NCI-H510A (cell line): ENCODE measurements around the gene MAGI2.
"Not testable (repeated sequence)": the region's sequence is repeated elsewhere in the genome, so short reads cannot be mapped to it uniquely, and the experiment has no call there.

Source experiments
- DNase-seq: peaks from one replicate; lab custom pipeline; 2025; lab: John Stamatoyannopoulos, UW

The MAGI2 gene

GRCh38 chr7:79157281-79157680 lies 296.2 kb downstream of the MAGI2 start:
- DNase-seq = no peak

DNA sequence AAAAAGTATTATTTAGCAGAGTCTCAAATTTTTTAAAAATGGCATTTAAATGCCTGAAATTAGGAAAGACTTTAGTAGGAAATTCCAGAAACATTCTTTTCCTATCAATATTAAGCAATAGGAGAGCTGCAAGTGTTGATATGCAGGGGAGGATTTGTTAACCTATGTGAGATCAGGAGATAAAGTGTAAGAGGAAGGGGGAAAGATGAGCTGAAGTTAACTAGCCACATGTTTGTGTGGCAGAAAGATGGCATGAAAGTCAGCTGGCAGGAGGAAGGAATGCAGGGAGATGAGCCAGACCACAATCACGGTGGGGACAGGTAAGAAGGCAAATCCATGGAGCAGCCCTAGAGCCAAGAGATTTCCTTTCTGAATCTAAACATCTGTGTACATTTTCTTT lies 303.6 kb downstream of the MAGI2 start:
- no peak for DNase-seq

GRCh38 chr7:79142706-79143105 lies 310.8 kb downstream of the MAGI2 start:
- no peak for DNase-seq

DNA sequence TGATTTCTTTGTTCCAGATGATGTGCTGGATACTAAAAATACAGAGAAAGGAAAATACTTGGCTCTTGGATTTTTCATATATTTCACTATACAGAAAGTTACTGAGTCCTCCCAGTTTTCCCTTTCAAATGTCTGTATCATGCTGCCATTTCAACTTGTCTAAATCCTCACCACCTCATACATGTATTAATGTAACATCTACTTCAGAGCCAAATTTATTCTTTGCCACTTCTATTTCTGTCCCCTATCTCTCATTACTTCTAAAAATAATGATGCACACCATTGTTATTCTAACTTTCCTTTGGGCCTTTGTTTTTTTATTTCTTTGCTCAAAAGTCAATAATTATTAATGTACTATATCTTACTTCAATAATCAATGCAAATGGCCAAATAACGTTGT lies 312.2 kb downstream of the MAGI2 start:
- no peak for DNase-seq

DNA sequence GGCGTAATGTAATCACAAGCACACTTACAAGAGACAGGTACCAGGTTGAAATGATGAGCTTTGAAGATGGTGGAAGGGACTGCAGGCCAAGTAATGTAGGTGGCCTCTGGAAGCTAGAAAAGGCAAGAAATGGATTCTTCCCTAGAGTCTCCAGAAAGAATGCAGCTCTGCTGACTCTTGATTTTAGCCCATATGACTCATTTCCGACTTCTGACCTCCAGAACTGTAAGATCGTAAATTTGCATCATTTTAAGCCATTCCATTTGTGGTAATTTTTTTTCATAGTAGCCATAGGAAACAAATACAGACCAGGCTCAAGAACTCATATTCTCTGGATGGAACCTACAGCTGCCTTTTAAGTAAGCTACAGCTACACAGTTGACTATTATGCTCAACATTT lies 315.5 kb downstream of the MAGI2 start:
- no peak for DNase-seq

GRCh38 chr7:79132844-79133451 lies 320.5 kb downstream of the MAGI2 start:
- no peak for DNase-seq

- no peak for DNase-seq
Measured at GRCh38 chr7:79130715-79131114, 322.8 kb downstream of the MAGI2 start.

- DNase-seq = no peak
Measured at GRCh38 chr7:79124331-79124730, 329.1 kb downstream of the MAGI2 start.

GRCh38 chr7:79118143-79118542 lies 335.3 kb downstream of the MAGI2 start:
- no peak for DNase-seq

DNA sequence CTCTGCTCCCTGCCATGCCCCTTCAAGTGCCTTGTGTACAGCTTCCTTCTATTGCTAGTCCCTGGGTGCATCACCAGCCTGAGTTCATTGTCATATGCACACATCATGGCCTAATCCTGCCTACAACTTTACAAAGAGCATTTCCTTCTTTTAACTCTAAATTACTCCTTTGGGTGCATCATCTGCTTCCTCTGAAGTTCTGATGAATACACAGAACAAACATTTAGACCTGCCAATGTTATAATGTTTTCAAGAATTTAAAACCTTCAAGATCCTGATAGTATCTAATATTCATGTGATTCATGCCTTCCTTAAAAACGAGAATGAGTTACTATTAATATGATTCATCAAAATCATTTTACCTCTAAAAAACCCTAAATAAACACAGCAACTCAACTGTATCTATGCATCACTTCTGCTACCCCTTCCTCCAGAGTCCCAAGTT lies 357.1 kb downstream of the MAGI2 start:
- no peak for DNase-seq

- DNase-seq = no peak
Measured at GRCh38 chr7:79093421-79093820, 360.0 kb downstream of the MAGI2 start.

DNA sequence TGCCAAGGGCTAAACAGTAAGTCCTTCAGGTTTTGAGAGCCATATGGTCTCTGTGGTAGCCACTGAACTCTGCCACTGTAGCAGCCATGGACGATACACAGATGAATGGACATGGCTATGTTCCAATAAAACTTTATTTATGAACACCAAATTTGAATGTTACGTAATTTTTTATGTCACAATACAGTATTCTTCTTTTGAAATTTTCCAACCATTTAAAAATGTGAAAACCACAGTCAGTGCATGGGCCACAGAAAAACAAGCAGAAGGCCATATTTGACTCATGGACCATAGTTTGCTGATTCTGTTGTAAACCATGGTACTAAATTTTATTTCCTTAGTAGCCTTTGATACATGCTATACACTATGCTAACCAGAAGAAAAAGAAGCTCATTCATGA lies 361.8 kb downstream of the MAGI2 start:
- no peak for DNase-seq

- DNase-seq = no peak
Measured at GRCh38 chr7:79091011-79091410, 362.5 kb downstream of the MAGI2 start.

DNA sequence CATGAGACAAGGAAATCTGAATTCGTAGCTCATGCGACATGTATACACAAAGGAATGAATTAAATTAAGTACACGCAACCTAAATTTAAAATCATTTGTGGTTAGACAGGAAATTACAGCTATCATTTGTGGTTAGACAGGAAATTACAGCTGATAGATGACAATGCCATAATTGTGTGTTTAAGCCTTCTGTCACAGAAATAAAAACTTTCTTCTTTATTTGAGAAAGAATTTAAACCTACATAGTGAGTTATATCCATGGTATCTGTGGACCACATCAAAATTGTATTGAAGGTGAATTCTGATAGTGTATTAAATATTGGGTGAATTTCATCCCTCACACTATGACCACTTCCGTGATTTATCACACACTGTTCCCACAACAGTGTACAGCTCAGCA lies 362.9 kb downstream of the MAGI2 start:
- DNase-seq = no peak

DNA sequence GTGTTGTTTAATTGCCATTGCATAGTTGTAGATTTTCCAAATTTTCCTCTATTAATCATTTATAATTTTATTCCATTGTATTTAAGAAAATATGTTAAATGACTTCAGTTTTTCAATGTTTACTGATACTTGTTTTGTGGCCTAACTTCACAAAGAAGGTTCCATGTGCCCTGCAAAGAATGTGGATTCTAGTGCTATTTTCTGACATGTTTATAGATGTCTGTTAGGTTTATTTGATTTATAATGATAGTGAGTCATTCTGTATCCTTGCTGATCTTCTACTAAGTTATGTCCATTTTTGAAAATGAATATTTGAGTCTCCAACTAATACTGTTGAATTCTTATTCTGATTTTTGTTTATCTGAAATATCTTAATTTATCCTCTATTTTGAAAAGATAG lies 369.0 kb downstream of the MAGI2 start:
- no peak for DNase-seq

GRCh38 chr7:79079919-79080554 lies 373.4 kb downstream of the MAGI2 start:
- DNase-seq = no peak

GRCh38 chr7:79078273-79078672 lies 375.2 kb downstream of the MAGI2 start:
- DNase-seq = no peak

DNA sequence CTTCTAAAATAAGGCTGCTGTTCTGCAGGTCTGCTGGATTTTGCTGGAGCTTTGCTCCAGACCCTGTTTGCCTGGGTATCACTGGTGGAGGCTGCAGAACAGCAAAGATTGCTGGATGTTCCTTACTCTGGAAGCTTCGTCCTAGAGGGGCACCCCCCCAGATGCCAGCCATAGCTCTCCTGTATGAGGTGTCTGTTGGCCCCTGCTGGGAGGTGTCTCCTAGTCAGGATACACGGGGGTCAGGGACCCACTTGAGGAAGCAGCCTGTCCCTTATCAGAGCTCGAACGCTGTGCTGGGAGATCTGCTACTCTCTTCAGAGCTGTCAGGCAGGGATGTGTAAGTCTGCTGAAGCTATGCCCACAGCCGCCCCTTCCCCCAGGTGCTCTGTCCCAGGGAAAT lies 382.3 kb downstream of the MAGI2 start:
- not testable (repeated sequence) for DNase-seq

- DNase-seq = no peak
Measured at GRCh38 chr7:79064187-79064823, 389.2 kb downstream of the MAGI2 start.

- DNase-seq = no peak
Measured at GRCh38 chr7:79063019-79063698, 390.3 kb downstream of the MAGI2 start.

DNA sequence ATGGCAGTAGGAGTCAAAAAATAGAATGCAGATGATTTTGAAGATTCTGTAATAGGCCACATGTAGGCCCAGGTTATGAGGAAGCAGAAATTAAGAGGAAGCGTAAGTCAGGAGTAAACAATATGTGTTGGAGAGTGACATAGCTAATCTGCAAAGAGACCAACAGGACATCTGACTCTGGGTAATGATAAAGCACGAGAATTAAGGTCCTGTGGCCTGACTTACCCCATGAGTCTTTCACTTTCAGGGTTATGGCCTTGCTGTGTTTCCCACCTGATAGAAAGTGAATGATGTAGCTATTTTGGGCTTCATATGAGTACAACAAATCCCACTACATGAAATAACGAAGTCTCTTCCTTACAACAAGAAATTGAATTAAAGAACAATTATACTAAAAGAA lies 393.0 kb downstream of the MAGI2 start:
- no peak for DNase-seq

DNA sequence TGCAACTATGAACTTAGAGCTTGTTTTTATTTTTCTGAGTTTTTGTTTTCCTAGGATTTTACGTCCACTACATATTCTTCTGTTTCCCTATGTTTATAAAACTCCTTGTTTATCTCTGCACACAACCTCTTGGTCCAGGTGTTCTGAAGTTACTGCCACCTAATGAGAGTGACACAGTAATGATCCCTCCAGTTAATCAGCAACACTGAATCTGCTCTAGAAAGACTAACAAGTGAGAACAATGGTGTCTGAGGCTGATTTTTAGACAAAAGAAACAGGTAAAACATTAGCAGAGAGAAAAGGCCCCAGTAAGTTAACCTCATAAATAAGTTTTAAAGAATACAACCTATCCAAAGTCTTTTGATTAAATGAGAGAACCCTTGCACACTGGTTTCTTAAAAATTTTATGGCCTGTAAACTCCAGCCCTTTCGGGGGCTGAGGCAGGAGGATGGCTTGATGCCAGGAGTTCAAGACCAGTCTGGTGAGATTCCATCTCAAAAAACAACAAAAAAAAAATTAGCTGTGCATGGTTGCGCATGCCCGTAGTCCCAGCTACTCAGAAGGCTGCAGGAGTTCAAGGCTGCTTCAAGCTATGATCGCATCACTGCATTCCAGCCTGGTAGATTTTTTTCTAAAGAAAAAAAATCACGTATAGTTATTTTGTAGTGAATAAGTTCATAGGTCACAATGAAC lies 397.6 kb downstream of the MAGI2 start:
- DNase-seq = no peak
